ENCODE measurements around the gene SLC6A8.
"Not testable (repeated sequence)": the region's sequence is repeated elsewhere in the genome, so short reads cannot be mapped to it uniquely, and the experiment has no call there.

- TF ChIP-seq CTCF (IDR thresholded peaks at IDR 0.05); NR3C1 (IDR thresholded peaks at IDR 0.05); FOSL2 (IDR thresholded peaks at IDR 0.05); FOSL2 (CRISPR knock-in tag; IDR thresholded peaks at IDR 0.05); RAD21 (conservative IDR thresholded peaks at IDR 0.05 in 1 of 2, IDR thresholded peaks at IDR 0.05 in 1 of 2); KDM1A (IDR thresholded peaks at IDR 0.05; ENCODE audit: low read depth); EP300 (IDR thresholded peaks at IDR 0.05): not testable (repeated sequence)
Measured at GRCh38 chrX:153696986-153697722, 9.4 kb downstream of the SLC6A8 start.

Data from A549 (cell line).